H1 (cell line): ENCODE results near the gene TRAPPC12. TPM values are rescaled to one million over a fixed set of nuclear protein-coding genes. Genes with fewer than 3 reads are reported as not detected.
"Not testable (repeated sequence)": the region's sequence is repeated elsewhere in the genome, so short reads cannot be mapped to it uniquely, and the experiment has no call there.

ENCODE experiments used
- CTCF ChIA-PET: fragments of 300-600 bp; sonication (Branson Sonifier 250); formaldehyde crosslinking; loops from one replicate; lab custom pipeline; 2021; ENCODE audit not compliant: partially characterized antibody; lab: Charles Lee
- POLR2A ChIA-PET: fragments of 300-600 bp; sonication (Branson Sonifier 250); formaldehyde crosslinking; loops from one replicate; lab custom pipeline; 2021; ENCODE audit warnings: inconsistent platforms; ENCODE audit not compliant: partially characterized antibody; lab: Charles Lee
- DNase-seq, 2 experiments: peaks; one replicate each; pipeline versions ENCODE4 v3.0.0 to v3.0.0-alpha.2; 2010 to 2022; ENCODE audit warnings: low spot score in 2 of 2, low read depth in 1 of 2, mixed read lengths in 1 of 2
- FAIRE-seq: peaks from 2 replicates; lab custom pipeline; 2011; peaks lifted over from hg19 to GRCh38; lab: Jason Lieb, UNC
- H2AFZ ChIP-seq: 2 replicates; pipeline ENCODE4 v1.8.1; 2012; ENCODE audit warnings: low read length, inconsistent platforms
- H2AK5ac ChIP-seq: 2 replicates; pipeline ENCODE4 v1.6.1; 2013; ENCODE audit warnings: low read depth, low read length
- H2BK120ac ChIP-seq: replicated peaks from 2 replicates; pipeline ENCODE3; 2013; ENCODE audit warnings: low read depth, low read length, inconsistent platforms
- H2BK12ac ChIP-seq: 2 replicates; pipeline ENCODE4 v1.6.1; 2013; ENCODE audit warnings: low read depth, low read length
- H2BK15ac ChIP-seq: 2 replicates; pipeline ENCODE4 v1.6.1; 2013; ENCODE audit warnings: low read length
- H2BK20ac ChIP-seq: 2 replicates; pipeline ENCODE4 v1.6.1; 2013; ENCODE audit warnings: low read length
- H2BK5ac ChIP-seq: 2 replicates; pipeline ENCODE4 v1.6.1; 2013; ENCODE audit warnings: low read depth, low read length
- H3K14ac ChIP-seq: 2 replicates; pipeline ENCODE4 v1.6.1; 2013; ENCODE audit warnings: inconsistent platforms; ENCODE audit not compliant: insufficient read length
- H3K18ac ChIP-seq: 2 replicates; pipeline ENCODE4 v1.6.1; 2013; ENCODE audit warnings: low read length; ENCODE audit errors: extremely low read depth
- H3K23ac ChIP-seq: 2 replicates; pipeline ENCODE4 v1.6.1; 2013; ENCODE audit warnings: inconsistent platforms; ENCODE audit not compliant: insufficient read length
- H3K23me2 ChIP-seq: 2 replicates; pipeline ENCODE4 v1.6.1; 2013; ENCODE audit warnings: low read depth, low read length
- H3K27ac ChIP-seq: 2 replicates; pipeline ENCODE4 v1.6.1; 2011; ENCODE audit warnings: low read depth, low read length, inconsistent platforms
- H3K27me3 ChIP-seq, 4 experiments: replicated peaks in 1 of 4; 1 replicate in 1 of 4; 2 replicates in 3 of 4; pipeline versions ENCODE4 v1.6.1 to v1.8.1; 2011 to 2013; ENCODE audit warnings: low read length in 3 of 4, mild to moderate bottlenecking in 3 of 4, inconsistent platforms in 2 of 4, mixed read lengths in 2 of 4, moderate library complexity in 1 of 4; ENCODE audit not compliant: control insufficient read depth in 3 of 4, insufficient read depth in 3 of 4; ENCODE audit errors: extremely low read depth in 1 of 4
- H3K36me3 ChIP-seq, 4 experiments: 2 replicates each; pipeline versions ENCODE4 v1.6.1 to v1.8.1; 2011 to 2013; ENCODE audit warnings: mild to moderate bottlenecking in 4 of 4, low read length in 3 of 4, moderate library complexity in 2 of 4, control low read depth in 1 of 4, inconsistent platforms in 1 of 4; ENCODE audit not compliant: insufficient read depth in 4 of 4, control insufficient read depth in 2 of 4
- H3K4ac ChIP-seq: replicated peaks from 2 replicates; pipeline ENCODE3; 2013; ENCODE audit warnings: low read length, low read depth, mixed read lengths, inconsistent platforms; ENCODE audit not compliant: insufficient read length
- H3K4me1 ChIP-seq, 4 experiments: replicated peaks in 1 of 4; 1 replicate in 1 of 4; 2 replicates in 3 of 4; pipeline versions ENCODE4 v1.6.1 to v1.8.1; 2011 to 2013; ENCODE audit warnings: low read length in 3 of 4, inconsistent platforms in 2 of 4, mixed read lengths in 1 of 4; ENCODE audit not compliant: insufficient read depth in 4 of 4, control insufficient read depth in 3 of 4
- H3K4me2 ChIP-seq, 2 experiments: 2 replicates each; pipeline versions ENCODE4 v1.6.1 to v1.8.1; 2011 to 2013; ENCODE audit warnings: low read depth in 2 of 2, low read length in 2 of 2, control low read depth in 1 of 2, inconsistent platforms in 1 of 2, mild to moderate bottlenecking in 1 of 2; ENCODE audit not compliant: insufficient read depth in 1 of 2
- H3K4me3 ChIP-seq, 4 experiments: fragments of 200-600, 300-600 bp in 1 of 4; sonication (generic), shearing (Covaris generic), sonication (Bioruptor Twin) in 1 of 4; 2 replicates each; pipeline versions ENCODE4 v1.5.1 to v1.8.1; 2011 to 2016; ENCODE audit warnings: low read length in 4 of 4, low read depth in 3 of 4, control low read depth in 2 of 4, inconsistent platforms in 2 of 4, mild to moderate bottlenecking in 2 of 4, mixed read lengths in 1 of 4, moderate library complexity in 1 of 4; ENCODE audit not compliant: insufficient read depth in 2 of 4; ENCODE audit errors: extremely low read depth in 1 of 4
- H3K56ac ChIP-seq: replicated peaks from 2 replicates; pipeline ENCODE3; 2013; ENCODE audit warnings: low read depth, mild to moderate bottlenecking, mixed read lengths, low read length, inconsistent platforms; ENCODE audit not compliant: insufficient read length
- H3K79me1 ChIP-seq: 2 replicates; pipeline ENCODE4 v1.6.1; 2013; ENCODE audit warnings: low read depth, low read length, control low read depth
- H3K79me2 ChIP-seq, 2 experiments: 2 replicates each; pipeline versions ENCODE4 v1.6.1 to v1.8.1; 2012 to 2013; ENCODE audit warnings: low read length in 2 of 2, mild to moderate bottlenecking in 2 of 2, inconsistent platforms in 1 of 2; ENCODE audit not compliant: insufficient read depth in 2 of 2, control insufficient read depth in 1 of 2
- H3K9ac ChIP-seq, 4 experiments: replicated peaks in 1 of 4; 1 replicate in 1 of 4; 2 replicates in 3 of 4; pipeline versions ENCODE4 v1.6.1 to v1.8.1; 2011 to 2013; ENCODE audit warnings: low read depth in 3 of 4, low read length in 3 of 4, control low read depth in 2 of 4, mild to moderate bottlenecking in 2 of 4, moderate library complexity in 2 of 4, inconsistent platforms in 1 of 4; ENCODE audit errors: extremely low read depth in 1 of 4
- H3K9me3 ChIP-seq, 2 experiments: 2 replicates each; pipeline versions ENCODE4 v1.6.1 to v1.8.1; 2012 to 2013; ENCODE audit warnings: mild to moderate bottlenecking in 2 of 2, moderate library complexity in 2 of 2, control low read depth in 1 of 2, inconsistent platforms in 1 of 2, low read depth in 1 of 2, low read length in 1 of 2, mixed read lengths in 1 of 2; ENCODE audit not compliant: insufficient read depth in 2 of 2
- H4K20me1 ChIP-seq, 2 experiments: replicated peaks in 1 of 2; 2 replicates each; pipeline versions ENCODE3 to v1.8.1; 2011 to 2013; ENCODE audit warnings: inconsistent platforms in 2 of 2, low read length in 2 of 2, mild to moderate bottlenecking in 1 of 2; ENCODE audit not compliant: insufficient read depth in 2 of 2, control insufficient read depth in 1 of 2
- H4K5ac ChIP-seq: 2 replicates; pipeline ENCODE4 v1.6.1; 2013; ENCODE audit warnings: low read length, low read depth, mixed read lengths, inconsistent platforms; ENCODE audit not compliant: insufficient read length
- H4K8ac ChIP-seq: 2 replicates; pipeline ENCODE4 v1.8.0; 2013; ENCODE audit warnings: mild to moderate bottlenecking, moderate library complexity, low read length, inconsistent platforms; ENCODE audit not compliant: insufficient read depth; ENCODE audit errors: extremely low read depth
- H4K91ac ChIP-seq: replicated peaks from 2 replicates; pipeline ENCODE3; 2013; ENCODE audit warnings: low read length, mixed read lengths, inconsistent platforms; ENCODE audit not compliant: insufficient read length
- WGBS, 2 experiments: shearing (Covaris generic) in 1 of 2; methylation state at CpG; one replicate each; pipeline versions ENCODE4 v1.1.6 to v1.1.7; 2013 to 2015; ENCODE audit warnings: low lambda C conversion rate in 2 of 2, mixed read lengths in 2 of 2, inconsistent platforms in 1 of 2, low coverage in 1 of 2, missing lambda C conversion rate in 1 of 2; ENCODE audit not compliant: insufficient replicate concordance in 2 of 2, insufficient coverage in 1 of 2, insufficient read length in 1 of 2; ENCODE audit errors: extremely low coverage in 1 of 2, missing lambda C conversion rate in 1 of 2; 5-methylcytosine and 5-hydroxymethylcytosine counted together
- polyA plus RNA-seq, 7 experiments: library from polyadenylated mRNA; depleted of rRNA in 3 of 7; stranded (reverse) in 5 of 7; unstranded in 2 of 7; fragments of >200 nt in 5 of 7; fragments of 200-250 nt in 2 of 7; gene quantifications; 1 replicate in 5 of 7; 2 replicates in 1 of 7; 4 replicates in 1 of 7; pipeline versions ENCODE4 v1.2.1 to v1.2.3, GENCODE V29; 2011 to 2013; ENCODE audit warnings: missing spikeins in 2 of 7, mixed read lengths in 2 of 7
- total RNA-seq: library from RNA; stranded (reverse); fragmentation: NEBNext Ultra II Directional; extraction: Animal tissue kit (Norgen Biotek cat#: 25700); gene quantifications from 2 replicates; pipeline ENCODE4 v1.2.1, GENCODE V29; 2021

The TRAPPC12 gene
- total and polyA plus RNA-seq, 2 of the 8 experiments (the other 6 are each of a cell fraction or from before 2014, with no cell fraction given), result 35.0 to 67.3 TPM

DNA sequence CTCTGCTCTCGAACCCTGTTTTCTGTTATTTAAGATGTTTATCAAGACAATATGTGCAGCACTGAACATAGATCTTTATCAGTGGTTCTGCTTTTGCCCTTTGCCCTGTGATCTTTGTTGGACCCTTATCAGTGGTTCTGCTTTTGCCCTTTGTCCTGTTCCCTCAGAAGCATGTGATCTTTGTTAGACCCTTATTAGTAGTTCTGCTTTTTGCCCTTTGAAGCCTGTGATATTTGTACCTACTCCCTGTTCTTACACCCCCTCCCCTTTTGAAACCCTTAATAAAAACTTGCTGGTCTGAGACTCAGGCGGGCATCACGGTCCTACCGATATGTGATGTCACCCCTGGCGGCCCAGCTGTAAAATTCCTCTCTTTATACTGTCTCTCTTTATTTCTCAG is 135.9 kb downstream of the TRAPPC12 start:
- DNase-seq, H3K4ac ChIP-seq, H3K18ac ChIP-seq, H2BK120ac ChIP-seq, H2BK12ac ChIP-seq, H3K36me3 ChIP-seq, H3K4me3 ChIP-seq, H3K23ac ChIP-seq, H2AK5ac ChIP-seq, H4K5ac ChIP-seq, H4K91ac ChIP-seq, POLR2A ChIA-PET, H3K9me3 ChIP-seq, H3K27ac ChIP-seq, H4K20me1 ChIP-seq, H4K8ac ChIP-seq, H3K14ac ChIP-seq, H2BK15ac ChIP-seq, H2AFZ ChIP-seq, H3K27me3 ChIP-seq, H2BK5ac ChIP-seq, H3K9ac ChIP-seq, H2BK20ac ChIP-seq, FAIRE-seq, H3K4me2 ChIP-seq, H3K23me2 ChIP-seq, H3K79me1 ChIP-seq, H3K56ac ChIP-seq, H3K4me1 ChIP-seq: not testable (repeated sequence)
- peaks cover 0 to 11% of the 10 kb centered on the region in 2 experiments; a peak in 1 of 4 replicates for H3K79me2 ChIP-seq
- 87% methylated on average over 5 of the region's 5 CpGs; no CpG with 5 or more reads in 1 of the 2 experiments for WGBS, 2 experiments
- CTCF ChIA-PET, result interaction anchor here (0.6 kb wide), 1 partner anchor 669 kb away, joined by 3 read pairs; no protein-coding TSS in a partner anchor
